ENCODE data around the gene PPFIA2.

- TF ChIP-seq, protein P1, sequence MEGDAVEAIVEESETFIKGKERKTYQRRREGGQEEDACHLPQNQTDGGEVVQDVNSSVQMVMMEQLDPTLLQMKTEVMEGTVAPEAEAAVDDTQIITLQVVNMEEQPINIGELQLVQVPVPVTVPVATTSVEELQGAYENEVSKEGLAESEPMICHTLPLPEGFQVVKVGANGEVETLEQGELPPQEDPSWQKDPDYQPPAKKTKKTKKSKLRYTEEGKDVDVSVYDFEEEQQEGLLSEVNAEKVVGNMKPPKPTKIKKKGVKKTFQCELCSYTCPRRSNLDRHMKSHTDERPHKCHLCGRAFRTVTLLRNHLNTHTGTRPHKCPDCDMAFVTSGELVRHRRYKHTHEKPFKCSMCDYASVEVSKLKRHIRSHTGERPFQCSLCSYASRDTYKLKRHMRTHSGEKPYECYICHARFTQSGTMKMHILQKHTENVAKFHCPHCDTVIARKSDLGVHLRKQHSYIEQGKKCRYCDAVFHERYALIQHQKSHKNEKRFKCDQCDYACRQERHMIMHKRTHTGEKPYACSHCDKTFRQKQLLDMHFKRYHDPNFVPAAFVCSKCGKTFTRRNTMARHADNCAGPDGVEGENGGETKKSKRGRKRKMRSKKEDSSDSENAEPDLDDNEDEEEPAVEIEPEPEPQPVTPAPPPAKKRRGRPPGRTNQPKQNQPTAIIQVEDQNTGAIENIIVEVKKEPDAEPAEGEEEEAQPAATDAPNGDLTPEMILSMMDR (IDR thresholded peaks at IDR 0.05) = no peak
- TF ChIP-seq POLR2A (IDR thresholded peaks at IDR 0.05) = no peak
These were observed 355.8 kb downstream of the PPFIA2 start for GRCh38 chr12:81403348-81403747.
